HG03432 (cell line): ENCODE data around the gene XPOT.
"Not testable (repeated sequence)": the region's sequence is repeated elsewhere in the genome, so short reads cannot be mapped to it uniquely, and the experiment has no call there.

ENCODE experiments used
- ATAC-seq: cut with Tn5 transposase; IDR thresholded peaks from one replicate; pipeline ENCODE4 v1.9.1; 2021; ENCODE audit warnings: mild to moderate bottlenecking, moderate library complexity; ENCODE audit not compliant: unreplicated experiment

XPOT gene, protein sequence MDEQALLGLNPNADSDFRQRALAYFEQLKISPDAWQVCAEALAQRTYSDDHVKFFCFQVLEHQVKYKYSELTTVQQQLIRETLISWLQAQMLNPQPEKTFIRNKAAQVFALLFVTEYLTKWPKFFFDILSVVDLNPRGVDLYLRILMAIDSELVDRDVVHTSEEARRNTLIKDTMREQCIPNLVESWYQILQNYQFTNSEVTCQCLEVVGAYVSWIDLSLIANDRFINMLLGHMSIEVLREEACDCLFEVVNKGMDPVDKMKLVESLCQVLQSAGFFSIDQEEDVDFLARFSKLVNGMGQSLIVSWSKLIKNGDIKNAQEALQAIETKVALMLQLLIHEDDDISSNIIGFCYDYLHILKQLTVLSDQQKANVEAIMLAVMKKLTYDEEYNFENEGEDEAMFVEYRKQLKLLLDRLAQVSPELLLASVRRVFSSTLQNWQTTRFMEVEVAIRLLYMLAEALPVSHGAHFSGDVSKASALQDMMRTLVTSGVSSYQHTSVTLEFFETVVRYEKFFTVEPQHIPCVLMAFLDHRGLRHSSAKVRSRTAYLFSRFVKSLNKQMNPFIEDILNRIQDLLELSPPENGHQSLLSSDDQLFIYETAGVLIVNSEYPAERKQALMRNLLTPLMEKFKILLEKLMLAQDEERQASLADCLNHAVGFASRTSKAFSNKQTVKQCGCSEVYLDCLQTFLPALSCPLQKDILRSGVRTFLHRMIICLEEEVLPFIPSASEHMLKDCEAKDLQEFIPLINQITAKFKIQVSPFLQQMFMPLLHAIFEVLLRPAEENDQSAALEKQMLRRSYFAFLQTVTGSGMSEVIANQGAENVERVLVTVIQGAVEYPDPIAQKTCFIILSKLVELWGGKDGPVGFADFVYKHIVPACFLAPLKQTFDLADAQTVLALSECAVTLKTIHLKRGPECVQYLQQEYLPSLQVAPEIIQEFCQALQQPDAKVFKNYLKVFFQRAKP

DNA sequence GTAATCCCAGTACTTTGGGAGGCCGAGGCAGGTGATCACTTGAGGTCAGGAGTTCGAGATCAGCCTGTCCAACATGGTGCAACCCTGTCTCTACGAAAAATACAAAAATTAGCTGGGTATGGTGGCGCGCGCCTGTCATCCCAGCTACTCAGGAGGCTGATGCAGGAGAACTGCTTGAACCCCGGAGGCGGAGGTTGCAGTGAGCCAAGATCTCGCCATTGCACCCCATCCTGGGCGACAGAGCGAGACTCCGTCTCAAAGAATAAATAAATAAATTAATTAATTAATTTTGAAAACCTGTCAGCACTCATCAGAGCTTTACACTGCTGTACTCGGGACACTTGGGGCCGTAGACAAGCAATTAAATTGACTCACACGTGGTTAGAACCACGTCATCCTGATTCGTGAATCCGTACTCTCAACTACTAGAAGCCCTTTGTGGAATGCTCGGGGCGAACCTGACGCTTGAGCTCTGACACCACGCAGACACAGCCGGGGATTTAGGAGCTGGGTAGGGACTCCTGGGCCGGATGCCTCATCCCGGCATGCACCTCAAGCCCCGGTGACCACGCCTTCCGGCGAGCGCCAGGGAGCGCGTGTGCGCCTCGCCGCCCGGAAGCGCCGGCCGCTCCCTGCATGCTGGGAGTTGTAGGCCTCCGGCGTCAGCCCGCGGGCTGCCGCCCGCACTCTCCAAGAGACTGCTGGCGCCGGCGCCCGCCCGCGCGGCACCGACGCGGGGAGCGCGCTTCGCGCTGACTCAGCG lies at the start of gene XPOT:
Gene XPOT (plus strand): TSS at position 686 of the 763 bp plus-strand sequence. CDS start 5,644 bp downstream, outside the sequence.
- peak; percentile 96 for ATAC-seq

DNA sequence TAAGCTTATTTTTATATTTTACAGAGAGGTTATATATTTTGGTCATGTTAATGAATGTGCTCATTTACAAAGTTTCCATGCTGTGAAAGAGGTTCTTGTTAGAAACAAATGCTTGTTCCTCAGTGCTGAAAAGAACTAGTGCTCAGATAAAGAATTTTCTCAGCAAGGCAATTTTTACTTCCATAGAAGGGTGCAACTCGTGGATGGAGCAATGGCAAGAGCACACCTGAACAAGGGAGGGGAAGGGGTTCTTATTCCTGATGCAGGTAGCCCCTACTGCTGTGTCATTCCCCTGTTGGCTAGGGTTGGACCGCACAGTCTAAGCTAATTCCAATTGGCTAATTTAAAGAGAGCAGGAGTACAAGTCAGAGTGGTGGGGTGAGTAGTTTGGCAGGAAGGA lies 48.0 kb upstream of the XPOT start:
- not testable (repeated sequence) for ATAC-seq

GRCh38 chr12:64361173-64361572 lies 43.0 kb upstream of the XPOT start:
- ATAC-seq: not testable (repeated sequence)

DNA sequence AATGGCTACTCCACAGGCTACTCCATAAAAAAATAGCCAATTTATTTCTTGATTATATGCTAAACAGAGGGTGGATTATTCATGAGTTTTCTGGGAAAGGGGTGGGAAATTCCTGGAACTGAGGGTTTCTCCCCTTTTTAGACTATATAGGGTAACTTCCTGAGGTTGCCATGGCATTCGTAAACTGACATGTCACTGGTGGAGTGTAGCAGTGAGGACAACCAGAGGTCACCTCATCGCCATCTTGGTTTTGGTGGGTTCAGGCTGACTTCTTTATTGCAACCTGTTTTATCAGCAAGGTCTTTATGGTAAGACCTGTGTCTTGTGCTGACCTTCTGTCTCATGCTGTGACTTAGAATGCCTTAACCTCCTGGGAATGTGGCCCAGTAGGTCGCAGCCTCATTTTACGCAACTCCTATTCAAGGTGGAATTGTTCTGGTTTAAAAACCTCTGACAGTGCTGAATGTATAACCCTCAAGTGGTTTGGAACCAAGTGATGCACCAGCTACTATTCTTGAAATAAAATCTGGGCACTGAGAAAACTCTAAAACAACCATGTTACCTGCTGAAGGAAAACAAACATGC lies 41.4 kb upstream of the XPOT start:
- no peak for ATAC-seq

GRCh38 chr12:64383675-64384074 lies 20.5 kb upstream of the XPOT start:
- ATAC-seq: no peak

DNA sequence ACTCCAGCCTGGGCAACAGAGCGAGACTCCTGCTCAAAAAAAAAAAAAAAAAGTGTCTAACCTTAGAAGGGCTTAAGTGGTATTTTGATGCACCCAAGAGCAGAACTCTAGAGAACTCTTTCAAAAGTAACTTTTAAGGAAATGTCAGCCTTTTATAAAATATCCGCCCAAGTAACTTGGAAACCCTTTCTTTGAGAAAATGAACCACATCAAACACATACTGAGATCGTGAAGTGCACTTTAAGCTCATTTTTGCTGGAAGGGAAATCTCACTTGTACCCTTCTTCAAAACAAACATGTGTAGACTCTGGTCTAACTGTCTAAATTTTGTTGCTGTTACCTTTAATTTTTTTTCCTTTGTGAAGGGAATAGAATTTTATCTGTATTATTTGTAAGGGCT lies 19.2 kb upstream of the XPOT start:
- no peak for ATAC-seq

DNA sequence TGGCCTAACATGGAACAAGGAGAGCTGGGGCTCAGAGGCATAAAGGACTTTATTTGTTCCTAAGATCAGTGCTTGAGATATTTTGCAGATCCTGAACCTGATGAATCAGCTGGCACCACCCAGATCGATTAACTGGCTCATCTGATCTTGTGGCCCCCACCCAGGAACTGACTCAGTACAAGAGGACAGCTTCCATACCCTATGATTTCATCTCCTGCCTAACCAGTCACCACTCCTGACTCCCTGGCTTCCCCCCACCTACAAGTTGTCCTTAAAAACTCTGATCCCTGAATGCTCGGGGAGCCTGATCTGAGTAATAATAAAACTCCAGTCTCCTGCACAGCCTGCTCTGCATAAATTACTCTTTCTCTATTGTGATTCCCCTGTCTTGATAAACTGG lies 18.7 kb upstream of the XPOT start:
- no peak for ATAC-seq

DNA sequence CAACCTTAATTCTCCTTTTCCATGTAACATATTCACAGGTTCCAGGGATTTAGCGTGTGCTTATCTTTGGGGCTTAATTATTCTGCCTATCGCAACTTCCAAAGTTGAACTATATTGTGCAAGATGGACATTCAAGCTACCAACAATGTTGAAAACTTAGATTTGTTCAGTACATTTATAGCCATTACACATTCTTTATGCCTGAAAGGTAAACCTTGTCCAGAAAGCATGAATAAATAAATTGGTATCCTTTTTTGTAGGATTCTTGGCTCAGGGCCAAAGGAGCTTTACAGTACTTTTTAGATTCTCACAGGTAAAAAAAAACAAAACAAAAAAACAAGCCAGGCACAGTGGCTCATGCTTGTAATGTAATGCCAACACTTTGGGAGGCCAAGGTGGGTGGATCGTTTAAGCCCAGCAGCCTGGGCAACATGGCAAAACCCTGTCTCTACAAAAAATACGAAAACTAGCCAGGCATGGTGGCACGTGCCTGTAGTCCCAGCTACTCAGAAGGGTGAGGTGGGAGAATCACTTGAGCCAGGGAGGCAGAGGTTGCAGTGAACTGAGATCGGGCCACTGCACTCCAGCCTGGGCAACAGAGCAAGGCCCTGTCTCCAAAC lies 16.9 kb upstream of the XPOT start:
- no peak for ATAC-seq

DNA sequence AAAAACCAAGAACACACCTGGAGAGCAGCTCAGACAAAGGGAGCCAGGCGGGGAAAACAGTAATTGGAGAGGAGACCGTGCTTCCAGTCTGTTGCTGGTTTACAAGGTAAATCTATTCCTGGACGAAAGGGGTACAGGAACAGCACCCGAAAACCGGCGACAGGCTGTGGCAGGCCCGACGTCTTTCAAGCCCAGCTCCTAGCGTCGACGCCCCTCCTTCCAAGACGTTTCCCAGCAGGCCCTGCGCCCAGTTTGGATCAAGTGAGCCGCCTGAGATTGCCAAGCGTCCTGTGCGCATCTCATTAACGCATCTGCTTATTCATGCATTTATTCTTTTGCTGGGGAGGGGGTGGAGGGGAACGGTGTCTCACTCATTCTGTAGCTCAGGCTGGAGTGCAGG lies 15.0 kb upstream of the XPOT start:
- no peak for ATAC-seq

DNA sequence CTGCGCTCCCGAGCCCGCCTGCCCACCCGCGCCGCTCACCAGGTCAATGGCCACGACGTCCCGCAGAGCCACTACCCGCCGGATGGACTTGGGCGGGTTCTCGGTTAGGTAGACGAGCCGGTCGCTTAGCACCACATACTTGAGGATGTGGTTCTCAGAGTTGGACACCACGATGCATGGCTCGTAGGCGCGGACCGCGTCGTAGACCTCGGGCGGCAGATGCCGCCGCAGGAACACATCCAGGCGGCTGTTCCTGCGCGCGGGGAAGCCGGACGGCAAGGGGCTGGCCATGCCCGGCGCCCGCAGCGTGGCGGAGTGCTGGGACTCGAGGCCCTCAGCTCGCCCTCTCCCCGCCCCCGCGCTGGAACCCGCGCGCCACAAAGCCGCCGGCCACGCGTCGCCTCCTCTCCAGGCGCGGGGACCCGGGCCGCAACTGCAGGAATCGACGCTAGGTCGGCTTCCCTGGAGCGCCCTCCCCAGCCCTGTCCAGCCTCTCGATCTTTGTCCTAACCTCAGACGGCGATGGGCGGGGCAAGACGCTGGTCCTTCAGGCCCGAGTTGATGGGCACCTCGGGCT lies 13.8 kb upstream of the XPOT start, which contains the start of gene C12orf56:
Gene C12orf56 (minus strand): TSS at position 484 of the 577 bp plus-strand sequence. CDS start 193 bp downstream, at position 291.
- no peak for ATAC-seq

DNA sequence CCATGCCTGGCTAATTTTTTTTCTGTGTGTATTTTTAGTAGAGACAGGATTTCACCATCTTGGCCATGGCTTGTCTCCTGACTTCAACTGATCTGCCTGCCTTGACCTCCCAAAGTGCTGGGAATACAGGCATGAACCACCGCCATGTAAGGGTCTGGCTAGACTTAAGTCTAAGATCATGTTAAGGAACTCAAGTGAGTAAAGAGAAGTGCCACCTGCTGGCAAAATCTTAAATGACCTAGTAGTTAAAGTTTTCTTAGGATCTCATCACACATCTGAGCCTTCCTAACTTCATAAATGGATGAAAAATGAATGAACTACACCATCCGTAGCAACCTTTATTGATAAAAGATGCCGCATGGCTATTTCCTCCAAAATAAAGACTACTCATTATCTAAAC lies 12.0 kb upstream of the XPOT start:
- ATAC-seq: no peak

DNA sequence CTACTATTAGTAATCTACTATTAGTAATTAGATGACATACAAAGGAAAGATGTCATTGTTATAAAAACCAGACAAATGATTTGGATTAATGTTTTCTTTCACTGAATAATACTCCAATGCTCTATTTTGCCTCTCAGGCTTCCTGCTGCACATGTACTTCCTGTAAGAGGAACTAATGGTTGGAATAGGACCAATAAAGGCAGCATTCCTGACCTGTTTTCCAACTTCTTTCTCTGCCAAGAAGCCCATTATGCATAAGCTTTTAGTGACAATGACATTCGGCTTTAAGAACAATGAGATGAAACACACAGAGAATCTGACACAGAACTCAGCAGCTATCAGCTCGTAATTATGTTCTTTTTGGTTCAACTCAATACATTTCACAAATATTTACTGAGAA lies 8.5 kb upstream of the XPOT start:
- ATAC-seq: no peak

DNA sequence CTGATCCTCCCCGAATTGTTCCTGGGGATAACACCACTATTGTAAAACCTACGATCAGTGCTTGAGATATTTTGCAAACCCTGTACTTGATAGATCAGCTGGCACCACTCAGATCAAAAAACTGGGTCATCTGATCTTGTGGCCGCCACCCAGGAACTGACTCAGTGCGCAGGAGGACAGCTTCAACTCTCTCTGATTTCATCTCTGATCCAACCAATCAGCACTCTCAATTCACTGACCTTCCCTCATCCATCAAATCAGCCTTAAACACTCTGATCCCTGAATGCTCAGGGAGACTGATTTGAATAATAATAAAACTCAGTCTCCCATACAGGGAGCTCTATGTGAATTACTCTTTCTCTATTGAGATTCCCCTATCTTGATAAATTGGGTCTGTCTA lies 4.2 kb upstream of the XPOT start:
- ATAC-seq: no peak

GRCh38 chr12:64402181-64402580 lies 2.0 kb upstream of the XPOT start:
- ATAC-seq: no peak

DNA sequence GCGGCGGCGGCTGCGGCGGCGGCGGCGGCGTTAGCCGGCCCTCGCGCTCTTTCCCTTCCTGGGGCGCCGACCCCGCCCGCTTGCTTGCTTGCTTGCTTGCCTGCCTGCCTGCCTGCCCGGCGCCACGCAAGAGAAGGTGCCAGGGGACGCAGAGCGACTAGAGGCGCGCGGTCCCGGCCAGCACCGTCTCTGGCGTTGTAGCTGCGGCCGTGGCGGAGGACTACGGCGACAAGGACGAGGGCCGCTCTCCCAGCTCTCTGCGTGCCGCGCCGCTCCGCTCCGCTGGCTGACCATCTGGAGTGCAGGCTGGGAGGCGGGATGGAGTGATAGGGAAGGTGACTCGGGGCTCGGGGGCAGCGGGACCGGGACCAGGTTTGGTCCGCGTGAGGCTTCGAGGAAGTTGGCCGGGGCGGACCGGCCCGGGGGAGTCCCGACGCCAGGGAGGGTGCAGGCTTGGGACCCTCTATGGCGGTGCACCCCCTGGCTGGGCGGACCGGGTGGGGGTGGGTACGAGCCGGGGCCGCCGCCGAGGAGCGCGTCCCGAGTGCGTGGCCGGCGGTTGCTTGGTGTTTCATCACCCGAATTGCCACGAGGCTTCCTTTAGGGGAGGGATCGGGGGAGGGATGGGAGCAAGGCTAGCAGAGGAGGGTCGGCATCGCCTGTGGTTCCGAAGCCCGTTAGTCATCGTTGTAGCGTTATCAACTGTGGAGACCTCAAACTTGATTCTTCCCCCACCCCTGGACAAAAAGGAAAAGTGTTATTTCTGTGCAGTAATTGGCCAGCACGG lies 471 bp downstream of the XPOT start:
- ATAC-seq: peak; percentile 37

GRCh38 chr12:64407342-64408223 lies 3.4 kb downstream of the XPOT start:
- no peak for ATAC-seq

DNA sequence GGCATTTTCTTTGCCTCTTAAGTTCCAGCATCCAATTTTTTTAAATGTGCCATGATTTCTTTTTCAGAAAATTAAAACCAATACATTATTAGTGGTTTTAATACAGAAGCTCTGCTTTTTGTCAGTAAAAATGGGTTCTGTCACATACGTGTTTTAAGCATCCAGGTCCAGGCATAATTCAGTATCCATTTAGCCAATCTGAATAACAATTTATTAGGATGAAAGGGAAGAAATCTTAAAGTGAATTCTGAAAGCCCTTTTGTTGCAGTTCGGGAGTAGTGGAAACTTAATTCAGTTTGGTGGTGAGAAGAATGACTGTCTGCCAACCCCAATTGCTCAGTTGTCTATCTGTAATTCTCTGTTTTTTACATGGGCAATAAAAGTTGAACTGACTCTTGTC lies 7.2 kb downstream of the XPOT start:
- no peak for ATAC-seq

GRCh38 chr12:64412459-64412858 lies 8.3 kb downstream of the XPOT start:
- no peak for ATAC-seq
